Bronchial epithelial cell (primary cell): ENCODE data around the gene KIF13A. TPM values are rescaled to one million over a fixed set of nuclear protein-coding genes. Genes with fewer than 3 reads are reported as not detected.

Source experiments
- DNase-seq: peaks from one replicate; pipeline ENCODE4 v3.0.0-alpha.2; 2010; ENCODE audit warnings: low read depth
- FAIRE-seq: peaks from 2 replicates; lab custom pipeline; 2011; peaks lifted over from hg19 to GRCh38; lab: Jason Lieb, UNC
- H3K27me3 ChIP-seq: 2 replicates; pipeline ENCODE4 v1.5.1; 2011; ENCODE audit warnings: low read length; ENCODE audit not compliant: control insufficient read depth, insufficient read depth
- H3K36me3 ChIP-seq: 2 replicates; pipeline ENCODE4 v1.5.1; 2011; ENCODE audit warnings: low read length; ENCODE audit not compliant: control insufficient read depth, insufficient read depth
- H3K4me3 ChIP-seq: 2 replicates; pipeline ENCODE4 v1.5.1; 2011; ENCODE audit warnings: mild to moderate bottlenecking, low read depth, low read length, control low read depth
- CTCF ChIP-seq: IDR thresholded peaks from 2 replicates; pipeline ENCODE4 v1.5.1; 2011; ENCODE audit warnings: mild to moderate bottlenecking, moderate library complexity, low read length, control low read depth, inconsistent platforms; ENCODE audit not compliant: insufficient read depth, severe bottlenecking
- total RNA-seq: library from RNA; depleted of rRNA; stranded (reverse); fragments of >200 nt; gene quantifications from 2 replicates; pipeline ENCODE4 v1.2.1, GENCODE V29; 2014

Gene KIF13A
- 47.4 and 58.8 TPM in 2 replicates for total RNA-seq

- H3K27me3 ChIP-seq: no peaks in the 10 kb centered on the region
- H3K4me3 ChIP-seq: peak within 1 kb of the TSS; percentile 72
- FAIRE-seq (no peak), DNase-seq (no peak)
- peaks cover 1% of the 10 kb centered on the region for H3K36me3 ChIP-seq
- TF ChIP-seq CTCF: no peak
These were observed at the start of gene KIF13A for GRCh38 chr6:17987447-17987696. KIF13A (minus strand) TSS chr6:17987635; CDS start chr6:17987463, 172 bp downstream.

GRCh38 chr6:18036781-18037180, 49.3 kb upstream of the KIF13A start:
- FAIRE-seq (no peak), DNase-seq (no peak)
- TF ChIP-seq CTCF: no peak

GRCh38 chr6:18035330-18035854, 48.0 kb upstream of the KIF13A start:
- DNase-seq (no peak), FAIRE-seq (no peak)
- Histone ChIP-seq H3K4me3 (no peak overlapping the region), H3K27me3 (no peaks in the 10 kb centered on the region), H3K36me3 (no peaks in the 10 kb centered on the region)
- TF ChIP-seq CTCF: no peak

More at GRCh38 chr6:18036781-18037180, 49.3 kb upstream of the KIF13A start:
- Histone ChIP-seq H3K4me3 (no peak overlapping the region), H3K36me3 (no peaks in the 10 kb centered on the region), H3K27me3 (no peaks in the 10 kb centered on the region)

GRCh38 chr6:18034798-18035202, 47.4 kb upstream of the KIF13A start:
- H3K4me3 ChIP-seq: no peak overlapping the region
- FAIRE-seq (no peak), DNase-seq (no peak)
- no peaks in the 10 kb centered on the region for H3K27me3 ChIP-seq
- no peak for TF ChIP-seq CTCF
- H3K36me3 ChIP-seq: no peaks in the 10 kb centered on the region

- H3K27me3 ChIP-seq: no peaks in the 10 kb centered on the region
- no peak for TF ChIP-seq CTCF
- DNase-seq: no peak
- H3K4me3 ChIP-seq: no peak overlapping the region
- FAIRE-seq: no peak
- no peaks in the 10 kb centered on the region for H3K36me3 ChIP-seq
These were observed 44.3 kb upstream of the KIF13A start for GRCh38 chr6:18031680-18032256.

- no peak overlapping the region for H3K4me3 ChIP-seq
- H3K36me3 ChIP-seq: no peaks in the 10 kb centered on the region
- no peak for DNase-seq
- TF ChIP-seq CTCF: no peak
- no peak for FAIRE-seq
- H3K27me3 ChIP-seq: no peaks in the 10 kb centered on the region
These were observed 43.8 kb upstream of the KIF13A start for GRCh38 chr6:18031189-18031588.
